Measurements from ENCODE around the gene NINJ1. TPM values are rescaled to one million over a fixed set of nuclear protein-coding genes. Genes with fewer than 3 reads are reported as not detected.

NINJ1 gene
- total and polyA plus RNA-seq, 5 donors from 2014 or later, result 68.5 to 144 (median 75.4) TPM

DNA sequence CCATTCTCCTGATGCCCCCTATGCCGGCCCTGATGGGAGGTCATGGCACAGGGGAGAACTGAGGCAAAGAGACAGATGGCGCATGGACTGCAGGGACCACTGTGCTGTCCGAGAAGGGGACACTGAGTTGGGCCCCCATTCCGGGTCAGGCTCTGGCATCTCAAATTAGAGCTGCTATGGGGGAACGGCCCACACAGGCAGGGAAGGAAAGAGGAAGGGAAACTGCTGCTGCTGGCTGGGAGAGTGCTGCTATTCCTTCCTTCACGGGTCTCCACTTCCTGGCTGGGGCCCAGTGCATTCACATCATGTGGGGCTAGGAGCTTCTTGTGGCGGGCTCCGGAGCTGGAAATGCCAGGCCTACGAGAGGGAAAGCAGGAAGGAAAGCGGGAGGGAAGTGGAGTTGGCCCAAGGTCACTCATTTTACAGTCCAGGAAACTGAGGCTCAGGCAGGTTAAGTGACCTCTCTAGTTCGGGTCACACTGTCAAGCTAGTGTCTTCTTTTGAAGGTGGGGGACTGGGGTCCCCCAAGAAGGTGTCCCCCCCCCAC lies 39.3 kb downstream of the NINJ1 start:
- peaks cover 4% of the 10 kb centered on the region for H3K36me3 Mint-ChIP-seq

DNA sequence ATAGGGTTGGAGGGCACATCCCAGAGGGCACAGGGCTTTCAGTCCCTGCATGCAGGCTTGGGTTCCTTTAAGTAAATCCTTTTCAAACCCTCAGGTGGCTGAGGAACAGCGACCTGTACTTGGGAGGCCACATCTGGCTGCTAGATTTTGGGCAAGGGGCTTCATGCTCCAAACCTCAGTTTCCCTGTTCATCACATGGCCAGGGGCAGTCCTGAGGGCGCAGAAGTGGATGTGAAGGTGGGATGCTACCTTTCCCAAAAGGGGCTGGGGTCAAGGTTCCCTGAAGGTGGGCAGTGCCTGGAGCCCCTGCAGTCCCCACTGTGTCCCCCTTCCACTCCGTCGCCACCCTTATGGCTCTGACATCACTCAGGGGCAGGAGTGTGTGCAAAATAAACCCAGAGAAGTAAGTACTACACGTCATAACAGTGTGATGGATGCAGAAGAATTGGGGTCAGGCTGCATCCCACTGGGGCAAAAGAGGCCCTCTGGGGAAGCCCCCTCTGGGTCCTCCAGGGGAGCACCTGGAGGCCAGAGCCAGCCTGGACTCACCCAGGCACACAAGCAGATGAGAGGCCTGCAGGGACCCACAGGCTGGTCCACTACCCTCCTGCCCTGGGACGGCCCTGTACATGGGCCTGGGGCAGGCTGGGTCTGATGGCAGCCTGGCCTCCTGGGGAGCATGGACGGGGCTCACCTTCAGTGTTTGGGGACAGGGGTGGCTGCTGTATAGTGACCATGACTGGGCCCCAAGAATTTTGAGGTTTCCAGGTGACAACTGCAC lies 40.0 kb downstream of the NINJ1 start:
- Mint-ChIP-seq H3K27me3 (no peaks in the 10 kb centered on the region), H3K9me3 (peaks cover 0 to 4% (median 0%) of the 10 kb centered on the region in 7 donors), H3K4me1 (peaks cover 5 to 79% (median 56%) of the 10 kb centered on the region in 4 donors), H3K36me3 (peaks cover 9% of the 10 kb centered on the region), H3K27ac (peak overlapping the region; percentile 92 to 94 (median 94)), H3K4me3 (peak overlapping the region; percentile 88 to 97 (median 93))
- Histone ChIP-seq H3K27ac (ENCODE audit: insufficient read depth, low read length, poor library complexity, severe bottlenecking) (peak overlapping the region; percentile 97), H3K27me3 (ENCODE audit: control insufficient read depth, insufficient read depth, low read length) (no peaks in the 10 kb centered on the region), H3K4me3 (ENCODE audit: low read depth, low read length) (peak overlapping the region; percentile 57), H3K9me3 (ENCODE audit: control insufficient read depth in 2 of 2, low read length in 2 of 2) (no peaks in the 10 kb centered on the region), H3K36me3 (ENCODE audit: control insufficient read depth, insufficient read depth, low read length) (peaks cover 1% of the 10 kb centered on the region), H3K4me1 (ENCODE audit: control insufficient read depth, insufficient read depth, low read length, poor library complexity, severe bottlenecking) (peaks cover 56% of the 10 kb centered on the region)
- DNase-seq, result no peak
- ATAC-seq (ENCODE audit: low read depth in 2 of 2), result no peak

More for the DNA sequence above, 39.3 kb downstream of the NINJ1 start:
- Histone ChIP-seq H3K4me1 (ENCODE audit: control insufficient read depth, insufficient read depth, low read length, poor library complexity, severe bottlenecking) (peaks cover 63% of the 10 kb centered on the region), H3K4me3 (ENCODE audit: low read depth, low read length) (peak overlapping the region; percentile 57), H3K9me3 (ENCODE audit: control insufficient read depth in 2 of 2, low read length in 2 of 2) (no peaks in the 10 kb centered on the region), H3K27me3 (ENCODE audit: control insufficient read depth, insufficient read depth, low read length) (no peaks in the 10 kb centered on the region), H3K36me3 (ENCODE audit: control insufficient read depth, insufficient read depth, low read length) (no peaks in the 10 kb centered on the region), H3K27ac (ENCODE audit: insufficient read depth, low read length, poor library complexity, severe bottlenecking) (peak overlapping the region; percentile 97)
- peak overlapping the region; percentile 93 to 94 (median 94) for H3K27ac Mint-ChIP-seq
- H3K4me3 Mint-ChIP-seq, result peak overlapping the region; percentile 88 to 97 (median 93)
- no peaks in the 10 kb centered on the region for H3K27me3 Mint-ChIP-seq
- H3K9me3 Mint-ChIP-seq, result peaks cover 0 to 4% (median 0%) of the 10 kb centered on the region in 7 donors
- H3K4me1 Mint-ChIP-seq, result peaks cover 5 to 79% (median 58%) of the 10 kb centered on the region in 4 donors
- DNase-seq (peak in 2 of 3 donors; percentile 21 to 40), ATAC-seq (ENCODE audit: low read depth in 2 of 2) (no peak)

DNA sequence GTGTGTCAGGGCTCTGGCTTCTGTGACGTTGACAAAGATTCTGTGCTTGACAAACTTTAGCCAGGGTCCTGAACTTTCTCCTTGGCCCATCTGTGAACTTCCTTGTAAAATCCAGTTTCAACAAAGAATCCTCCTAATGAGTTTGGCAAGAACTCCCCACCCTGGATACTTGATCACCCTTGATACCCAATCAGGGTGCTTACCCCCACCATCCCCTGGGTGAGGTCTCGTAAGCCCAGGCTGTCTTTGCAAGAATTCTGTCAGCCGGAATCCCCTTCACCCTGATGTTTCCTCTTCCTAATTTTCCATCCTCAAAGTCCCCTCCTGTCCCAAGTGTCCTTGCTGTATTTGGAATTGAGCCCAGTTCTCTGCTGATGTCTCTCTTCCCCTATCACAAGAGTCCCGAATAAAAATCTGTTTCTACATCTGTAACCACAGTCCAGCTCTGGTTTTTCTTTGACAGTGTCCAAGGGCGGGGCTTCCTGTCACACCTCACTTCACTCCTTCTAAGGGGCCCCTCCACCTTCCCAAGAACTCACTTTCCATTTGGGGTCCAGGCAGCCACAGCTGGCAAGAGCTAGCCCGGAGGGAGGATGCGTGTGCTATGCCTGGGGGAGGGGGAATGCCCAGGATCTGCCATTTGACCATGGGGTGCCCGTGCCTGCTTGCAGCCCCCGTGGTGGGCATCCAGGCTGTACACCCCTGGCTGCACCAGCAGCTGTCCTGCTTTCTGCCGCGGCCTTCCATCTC lies 40.7 kb downstream of the NINJ1 start:
- peaks cover 5 to 72% (median 52%) of the 10 kb centered on the region in 4 donors for H3K4me1 Mint-ChIP-seq

DNA sequence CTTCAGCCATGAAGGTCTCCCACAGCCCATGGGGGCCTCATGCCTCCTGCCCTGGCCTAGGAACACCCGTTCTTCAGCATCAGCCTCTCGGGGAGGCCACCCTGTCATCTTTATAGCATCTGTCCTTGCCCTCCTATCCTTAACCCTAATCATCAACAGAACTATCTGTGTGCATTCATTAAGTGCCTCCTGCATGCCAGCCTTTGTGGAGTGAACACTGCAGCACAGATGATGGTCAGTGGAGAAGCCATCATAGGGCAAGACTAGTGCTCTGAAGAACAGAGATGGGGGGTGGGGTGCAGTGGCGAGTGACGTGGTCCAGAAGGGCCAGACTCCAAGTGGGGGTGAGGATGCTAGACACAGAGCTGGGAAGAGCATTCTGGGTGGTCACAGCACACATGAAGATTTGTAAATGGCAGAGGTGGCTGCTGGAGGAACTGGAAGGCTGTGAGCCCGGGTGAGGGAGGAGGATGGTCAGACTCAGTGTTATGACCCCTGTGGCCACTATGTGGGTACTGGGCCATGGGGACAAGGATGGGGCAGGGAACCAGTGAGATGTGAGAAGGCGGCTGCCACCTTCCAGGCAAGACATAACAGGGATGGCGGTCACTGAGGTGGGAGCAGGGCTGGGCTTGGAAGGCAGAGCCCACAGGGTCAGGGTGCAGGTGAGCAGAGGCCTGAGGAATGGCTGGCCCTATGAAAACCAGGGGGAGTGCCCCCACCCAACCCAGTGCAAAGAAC lies 41.6 kb downstream of the NINJ1 start:
- Mint-ChIP-seq H3K4me3 (peak overlapping the region in 3 of 4 donors; percentile 36 to 97 (median 44)), H3K27me3 (no peaks in the 10 kb centered on the region), H3K36me3 (peaks cover 15% of the 10 kb centered on the region), H3K27ac (peak overlapping the region; percentile 20 to 94 (median 82)), H3K9me3 (peaks cover 0 to 4% (median 0%) of the 10 kb centered on the region in 7 donors), H3K4me1 (peaks cover 5 to 63% (median 44%) of the 10 kb centered on the region in 4 donors)
- Histone ChIP-seq H3K27me3 (ENCODE audit: control insufficient read depth, insufficient read depth, low read length) (no peaks in the 10 kb centered on the region), H3K36me3 (ENCODE audit: control insufficient read depth, insufficient read depth, low read length) (peaks cover 14% of the 10 kb centered on the region), H3K9me3 (ENCODE audit: control insufficient read depth in 2 of 2, low read length in 2 of 2) (no peaks in the 10 kb centered on the region), H3K4me1 (ENCODE audit: control insufficient read depth, insufficient read depth, low read length, poor library complexity, severe bottlenecking) (peaks cover 40% of the 10 kb centered on the region), H3K4me3 (ENCODE audit: low read depth, low read length) (no peak overlapping the region), H3K27ac (ENCODE audit: insufficient read depth, low read length, poor library complexity, severe bottlenecking) (no peak overlapping the region)
- ATAC-seq (ENCODE audit: low read depth in 2 of 2), result no peak
- no peak for DNase-seq

More for the DNA sequence above, 40.7 kb downstream of the NINJ1 start:
- Mint-ChIP-seq H3K27ac (peak overlapping the region; percentile 94 to 97 (median 94)), H3K27me3 (no peaks in the 10 kb centered on the region), H3K9me3 (peaks cover 0 to 4% (median 0%) of the 10 kb centered on the region in 7 donors), H3K36me3 (peaks cover 15% of the 10 kb centered on the region), H3K4me3 (peak overlapping the region; percentile 57 to 97 (median 90))
- Histone ChIP-seq H3K4me3 (ENCODE audit: low read depth, low read length) (no peak overlapping the region), H3K27ac (ENCODE audit: insufficient read depth, low read length, poor library complexity, severe bottlenecking) (peak overlapping the region; percentile 97), H3K9me3 (ENCODE audit: control insufficient read depth in 2 of 2, low read length in 2 of 2) (no peaks in the 10 kb centered on the region), H3K36me3 (ENCODE audit: control insufficient read depth, insufficient read depth, low read length) (peaks cover 6% of the 10 kb centered on the region), H3K4me1 (ENCODE audit: control insufficient read depth, insufficient read depth, low read length, poor library complexity, severe bottlenecking) (peaks cover 48% of the 10 kb centered on the region), H3K27me3 (ENCODE audit: control insufficient read depth, insufficient read depth, low read length) (no peaks in the 10 kb centered on the region)
- DNase-seq, result peak in 1 of 3 donors; percentile 53
- no peak for ATAC-seq (ENCODE audit: low read depth in 2 of 2)

DNA sequence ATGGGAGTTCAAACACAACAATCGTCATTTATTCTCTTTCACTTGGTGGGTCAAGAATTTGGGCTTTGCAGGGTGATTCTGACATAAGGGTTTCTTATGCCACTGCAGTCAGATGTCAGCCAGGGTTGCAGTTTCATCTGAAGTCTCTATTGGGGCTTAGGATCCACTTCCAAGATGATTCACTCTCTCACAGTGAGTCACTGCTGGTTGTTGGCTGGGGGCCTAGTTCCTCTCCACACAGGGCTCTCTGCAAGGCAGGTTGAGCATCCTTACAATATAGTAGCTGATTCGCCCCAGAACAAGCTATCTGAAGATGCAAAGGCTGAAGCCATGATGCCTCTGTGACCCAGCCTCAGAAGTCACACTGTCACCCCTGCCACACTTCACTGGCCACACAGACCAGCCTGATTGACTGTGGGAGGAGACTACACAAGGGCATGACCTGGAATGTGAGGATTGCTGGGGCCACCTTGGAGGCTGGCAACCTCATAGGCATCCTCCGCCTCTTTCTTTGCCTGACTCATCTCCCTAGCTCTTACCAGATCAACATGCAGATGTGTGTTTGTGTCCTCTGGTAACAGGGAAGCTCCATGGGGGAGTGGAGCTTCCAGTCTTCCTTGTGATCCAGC lies 42.5 kb downstream of the NINJ1 start:
- Histone ChIP-seq H3K9me3 (ENCODE audit: control insufficient read depth in 2 of 2, low read length in 2 of 2) (no peaks in the 10 kb centered on the region), H3K36me3 (ENCODE audit: control insufficient read depth, insufficient read depth, low read length) (peaks cover 20% of the 10 kb centered on the region), H3K27me3 (ENCODE audit: control insufficient read depth, insufficient read depth, low read length) (no peaks in the 10 kb centered on the region), H3K4me1 (ENCODE audit: control insufficient read depth, insufficient read depth, low read length, poor library complexity, severe bottlenecking) (peaks cover 31% of the 10 kb centered on the region), H3K4me3 (ENCODE audit: low read depth, low read length) (no peak overlapping the region), H3K27ac (ENCODE audit: insufficient read depth, low read length, poor library complexity, severe bottlenecking) (no peak overlapping the region)
- Mint-ChIP-seq H3K4me1 (peaks cover 5 to 59% (median 39%) of the 10 kb centered on the region in 4 donors), H3K4me3 (peak overlapping the region in 2 of 4 donors; percentile 8 to 97), H3K36me3 (peaks cover 20% of the 10 kb centered on the region), H3K27me3 (no peaks in the 10 kb centered on the region), H3K9me3 (peaks cover 0 to 4% (median 0%) of the 10 kb centered on the region in 7 donors), H3K27ac (peak overlapping the region; percentile 42 to 94 (median 66))
- ATAC-seq (ENCODE audit: low read depth in 2 of 2), result no peak
- DNase-seq, result peak in 1 of 3 donors; percentile 49

DNA sequence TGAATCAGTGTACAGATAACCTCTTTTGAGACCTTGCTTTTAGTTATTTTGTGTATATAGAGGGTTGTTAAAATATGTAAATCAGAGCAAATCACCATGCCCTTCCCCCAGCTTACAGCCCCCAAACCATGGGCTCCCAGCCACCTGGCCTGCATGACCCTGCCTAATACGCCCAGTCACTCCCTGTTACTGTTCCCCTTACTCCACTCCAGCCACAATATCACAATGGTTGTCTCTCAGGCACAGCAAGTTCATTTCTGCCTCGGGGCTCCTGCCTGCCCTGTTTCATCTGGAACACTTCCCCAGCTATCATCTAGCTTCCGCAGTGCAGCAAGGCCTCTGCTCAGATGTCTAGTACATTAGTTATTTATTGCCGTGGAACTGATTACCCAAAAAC lies 43.0 kb downstream of the NINJ1 start:
- Mint-ChIP-seq H3K27me3 (no peaks in the 10 kb centered on the region), H3K36me3 (peaks cover 23% of the 10 kb centered on the region), H3K9me3 (peaks cover 0 to 4% (median 0%) of the 10 kb centered on the region in 7 donors), H3K4me3 (peak overlapping the region in 2 of 4 donors; percentile 8 to 97), H3K4me1 (peaks cover 5 to 59% (median 39%) of the 10 kb centered on the region in 4 donors), H3K27ac (peak overlapping the region in 2 of 3 donors; percentile 80 to 94)
- no peak overlapping the region for H3K27ac ChIP-seq (ENCODE audit: insufficient read depth, low read length, poor library complexity, severe bottlenecking)
- peaks cover 30% of the 10 kb centered on the region for H3K4me1 ChIP-seq (ENCODE audit: control insufficient read depth, insufficient read depth, low read length, poor library complexity, severe bottlenecking)
- H3K36me3 ChIP-seq (ENCODE audit: control insufficient read depth, insufficient read depth, low read length), result peaks cover 24% of the 10 kb centered on the region
- H3K9me3 ChIP-seq (ENCODE audit: control insufficient read depth in 2 of 2, low read length in 2 of 2), result no peaks in the 10 kb centered on the region
- no peak for ATAC-seq (ENCODE audit: low read depth in 2 of 2)
- no peak for DNase-seq
- H3K4me3 ChIP-seq (ENCODE audit: low read depth, low read length), result no peak overlapping the region
- H3K27me3 ChIP-seq (ENCODE audit: control insufficient read depth, insufficient read depth, low read length), result no peaks in the 10 kb centered on the region
